IPS DF 6.9 (cell line): ENCODE results near the gene FGGY.

ENCODE experiments used
- DNase-seq: peaks from one replicate; pipeline ENCODE4 v3.0.0-alpha.2; 2013; ENCODE audit warnings: low read depth, low spot score
- H3K27ac ChIP-seq: one replicate; pipeline ENCODE4 v1.5.1; 2013; ENCODE audit warnings: low read length, control low read depth
- H3K27me3 ChIP-seq: 2 replicates; pipeline ENCODE4 v1.6.1; 2013; ENCODE audit warnings: mild to moderate bottlenecking, low read length; ENCODE audit not compliant: control insufficient read depth, insufficient read depth
- H3K36me3 ChIP-seq: 2 replicates; pipeline ENCODE4 v1.6.1; 2013; ENCODE audit warnings: low read length; ENCODE audit not compliant: control insufficient read depth, insufficient read depth
- H3K4me1 ChIP-seq: 2 replicates; pipeline ENCODE4 v1.6.1; 2013; ENCODE audit warnings: low read length; ENCODE audit not compliant: control insufficient read depth, insufficient read depth
- H3K4me3 ChIP-seq: 2 replicates; pipeline ENCODE4 v1.5.1; 2013; ENCODE audit warnings: mild to moderate bottlenecking, low read length
- H3K9me3 ChIP-seq: 2 replicates; pipeline ENCODE4 v1.6.1; 2013; ENCODE audit warnings: low read length, inconsistent platforms; ENCODE audit not compliant: control insufficient read depth, insufficient read depth
- WGBS: extraction: QIAGEN DNeasy Blood & Tissue Kit; methylation state at CpG from one replicate; pipeline ENCODE4 v1.1.7; 2013; ENCODE audit warnings: mixed read lengths, missing lambda C conversion rate; ENCODE audit not compliant: insufficient read length, insufficient coverage; 5-methylcytosine and 5-hydroxymethylcytosine counted together

FGGY gene

DNA sequence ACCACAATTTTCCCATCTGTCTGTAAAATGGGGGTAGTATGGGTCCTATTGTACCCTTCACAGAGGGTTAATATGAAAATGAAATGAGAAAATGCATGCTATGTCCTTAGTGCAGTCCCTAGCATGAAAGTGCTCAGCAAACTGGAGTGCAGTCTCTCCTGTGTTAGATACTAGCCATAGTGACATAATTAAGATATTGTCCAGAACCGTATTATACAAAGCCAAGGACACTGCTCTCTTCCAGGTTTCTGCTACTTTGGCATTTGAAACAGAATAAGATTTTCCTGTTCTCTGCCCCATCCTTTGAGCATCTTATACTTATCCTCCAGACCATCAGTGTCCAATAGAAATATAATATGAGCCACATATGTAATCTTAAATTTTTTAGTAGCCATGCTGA is 213.4 kb downstream of the FGGY start:
- no peak for DNase-seq
- Histone ChIP-seq H3K4me3 (no peak overlapping the region), H3K27me3 (no peaks in the 10 kb centered on the region), H3K9me3 (no peaks in the 10 kb centered on the region), H3K4me1 (peaks cover under 1% of the 10 kb centered on the region; the same call in 1 of the 2 replicates), H3K27ac (no peak overlapping the region), H3K36me3 (no peaks in the 10 kb centered on the region)
- no CpG with 5 or more reads among the region's 1 CpG for WGBS

DNA sequence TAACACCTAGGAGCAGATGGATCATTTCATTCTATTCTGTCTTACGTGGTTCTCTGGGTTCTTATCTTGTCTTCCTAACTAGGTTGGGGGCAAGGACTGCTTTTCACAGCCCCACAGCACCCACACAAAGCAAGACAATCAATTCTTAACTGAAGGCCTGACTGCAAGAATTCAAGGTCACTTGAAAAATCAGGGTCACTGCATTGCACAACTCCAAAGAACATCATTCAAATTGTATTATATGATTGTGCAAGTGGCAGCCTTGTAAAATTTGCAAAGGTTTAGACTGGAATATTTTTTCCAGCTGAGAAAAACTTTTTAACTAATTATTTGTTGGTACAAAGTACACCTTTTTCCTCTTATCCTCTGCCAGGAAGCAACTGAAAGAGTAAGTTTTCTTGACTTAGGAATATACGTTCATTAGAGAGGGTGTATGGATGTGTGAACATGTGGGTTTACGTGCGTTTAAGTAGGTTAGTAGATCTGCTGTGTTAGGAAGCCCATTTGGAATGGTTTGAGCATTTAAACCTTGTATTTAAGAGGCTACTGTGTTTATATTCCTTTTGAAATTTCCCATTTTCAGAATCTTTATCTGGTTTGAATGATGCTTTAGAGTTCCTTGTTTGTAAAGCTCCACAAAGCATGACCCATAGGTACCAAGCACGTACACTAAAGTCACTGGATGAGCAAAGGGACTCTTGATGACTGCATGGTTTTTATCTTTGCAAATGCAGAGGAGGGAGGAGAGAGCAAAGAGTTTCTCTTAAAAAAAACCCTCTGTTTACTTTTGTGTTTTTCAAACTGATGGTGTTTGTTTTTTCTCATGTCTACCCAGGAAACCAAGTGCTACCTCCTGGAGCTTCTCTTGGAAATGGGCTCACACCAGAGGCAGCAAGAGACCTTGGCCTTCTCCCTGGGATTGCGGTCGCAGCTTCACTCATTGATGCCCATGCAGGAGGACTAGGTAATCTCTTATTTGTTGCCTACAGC is 214.9 kb downstream of the FGGY start:
- DNase-seq, result no peak
- Histone ChIP-seq H3K4me1 (no peaks in the 10 kb centered on the region), H3K36me3 (no peaks in the 10 kb centered on the region), H3K27ac (no peak overlapping the region), H3K4me3 (no peak overlapping the region), H3K27me3 (no peaks in the 10 kb centered on the region), H3K9me3 (no peaks in the 10 kb centered on the region)
- WGBS, result 100% methylated on average over 3 of the region's 7 CpGs

DNA sequence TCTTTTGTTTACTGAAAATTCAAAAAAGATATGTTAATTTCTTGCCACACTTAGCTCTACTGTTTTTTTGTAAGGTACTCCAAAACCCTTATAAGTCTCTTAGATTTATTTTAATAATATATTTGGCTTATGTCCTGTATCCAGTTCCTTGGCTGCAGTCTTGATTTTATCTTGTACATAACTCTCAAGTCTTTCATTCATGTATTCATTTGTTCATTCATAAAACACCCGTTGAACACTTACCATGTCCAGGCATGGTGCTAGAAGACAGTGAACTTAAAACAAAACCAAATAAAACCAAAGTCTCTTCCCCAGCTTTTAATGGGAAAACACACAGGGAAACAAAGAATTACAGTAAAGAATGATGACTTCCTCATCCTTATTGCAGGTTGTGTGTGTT is 215.8 kb downstream of the FGGY start:
- no peak overlapping the region for H3K27ac ChIP-seq
- no peaks in the 10 kb centered on the region for H3K36me3 ChIP-seq
- WGBS, result no CpG with 5 or more reads among the region's 1 CpG
- no peak for DNase-seq
- H3K27me3 ChIP-seq, result no peaks in the 10 kb centered on the region
- no peaks in the 10 kb centered on the region for H3K4me1 ChIP-seq
- no peaks in the 10 kb centered on the region for H3K9me3 ChIP-seq
- no peak overlapping the region for H3K4me3 ChIP-seq

DNA sequence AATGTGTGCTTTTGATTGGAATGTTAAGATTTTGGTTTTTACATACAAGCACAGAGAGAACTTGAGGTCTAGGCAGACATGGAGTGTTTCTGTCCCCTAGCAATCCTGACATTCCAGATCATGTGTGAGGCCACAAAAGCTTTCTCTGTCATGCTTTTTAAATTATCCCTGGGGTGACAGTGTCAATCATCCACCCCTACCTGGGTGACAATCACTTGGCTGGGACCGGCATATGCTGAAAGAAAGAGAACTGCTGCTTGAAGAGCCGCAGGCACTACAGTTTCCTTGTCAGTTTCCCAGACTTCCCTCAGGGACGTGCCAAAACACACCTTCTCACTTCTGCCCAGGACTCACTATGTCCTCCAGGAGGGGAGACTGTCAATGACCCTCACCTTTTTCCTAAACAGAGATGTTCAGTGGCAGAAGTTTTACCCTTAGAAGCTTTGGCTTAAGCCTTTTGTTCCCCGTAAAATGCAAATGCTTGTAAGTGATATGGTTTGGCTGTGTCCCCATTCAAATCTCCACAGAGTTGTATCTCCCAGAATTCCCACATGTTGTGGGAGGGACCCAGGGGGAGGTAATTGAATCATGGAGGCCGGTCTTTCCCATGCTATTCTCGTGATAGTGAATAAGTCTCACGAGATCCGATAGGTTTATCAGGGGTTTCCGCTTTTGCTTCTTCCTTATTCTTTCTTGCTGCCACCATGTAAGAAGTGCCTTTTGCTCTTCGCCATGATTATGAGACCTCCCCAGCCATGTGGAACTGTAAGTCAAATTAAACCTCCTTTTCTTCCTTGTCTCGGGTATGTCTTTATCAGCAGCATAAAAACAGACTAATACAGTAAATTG is 217.4 kb downstream of the FGGY start:
- H3K9me3 ChIP-seq, result no peaks in the 10 kb centered on the region
- H3K36me3 ChIP-seq, result no peaks in the 10 kb centered on the region
- H3K27ac ChIP-seq, result no peak overlapping the region
- WGBS, result no CpG with 5 or more reads among the region's 11 CpGs
- H3K27me3 ChIP-seq, result no peaks in the 10 kb centered on the region
- no peaks in the 10 kb centered on the region for H3K4me1 ChIP-seq
- H3K4me3 ChIP-seq, result no peak overlapping the region
- DNase-seq, result no peak

DNA sequence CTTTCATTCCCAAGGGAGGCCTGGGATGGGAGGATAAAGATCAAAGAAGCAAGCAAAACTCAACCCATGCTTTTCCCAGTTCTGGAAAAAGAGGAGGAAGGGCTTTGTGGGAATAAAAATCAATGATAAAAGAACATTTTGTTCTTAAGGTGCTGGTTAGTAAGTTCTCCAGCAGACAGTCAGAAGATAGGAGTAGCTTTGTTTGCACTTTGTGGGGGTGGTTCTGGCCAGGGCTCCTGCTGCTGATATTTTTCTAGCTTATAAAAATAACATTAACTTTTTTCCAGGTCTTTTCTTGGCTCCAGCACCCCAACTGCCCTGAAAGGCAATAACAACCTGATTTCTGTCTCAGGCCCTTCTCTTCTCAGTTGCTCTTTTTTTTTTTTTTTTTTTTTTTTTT is 220.0 kb downstream of the FGGY start:
- no peak for DNase-seq
- Histone ChIP-seq H3K27ac (no peak overlapping the region), H3K36me3 (no peaks in the 10 kb centered on the region), H3K9me3 (no peaks in the 10 kb centered on the region), H3K27me3 (no peaks in the 10 kb centered on the region), H3K4me1 (no peaks in the 10 kb centered on the region), H3K4me3 (no peak overlapping the region)

DNA sequence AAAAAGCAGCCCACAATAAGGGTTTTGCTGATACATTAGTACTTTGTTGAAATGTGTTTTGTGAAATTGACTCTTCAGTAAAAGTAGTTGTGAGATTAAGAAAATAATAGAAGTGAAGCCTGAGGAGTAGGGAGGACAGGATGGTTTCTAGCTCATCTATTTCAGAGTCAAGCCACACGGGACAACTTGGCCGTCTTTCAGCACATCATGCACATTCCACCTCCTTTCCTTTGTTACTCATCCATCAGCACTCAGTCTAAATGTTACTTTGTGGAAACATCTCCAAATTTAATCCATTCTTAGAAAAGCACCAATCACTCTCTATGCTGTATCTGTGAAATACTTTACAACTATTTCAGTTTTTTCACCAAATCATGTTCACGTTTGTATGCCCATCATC is 223.3 kb downstream of the FGGY start:
- Histone ChIP-seq H3K27me3 (no peaks in the 10 kb centered on the region), H3K4me3 (no peak overlapping the region), H3K9me3 (no peaks in the 10 kb centered on the region), H3K4me1 (no peaks in the 10 kb centered on the region), H3K27ac (no peak overlapping the region), H3K36me3 (no peaks in the 10 kb centered on the region; the same call in 1 of the 2 replicates)
- WGBS, result no CpG with 5 or more reads among the region's 3 CpGs
- no peak for DNase-seq

DNA sequence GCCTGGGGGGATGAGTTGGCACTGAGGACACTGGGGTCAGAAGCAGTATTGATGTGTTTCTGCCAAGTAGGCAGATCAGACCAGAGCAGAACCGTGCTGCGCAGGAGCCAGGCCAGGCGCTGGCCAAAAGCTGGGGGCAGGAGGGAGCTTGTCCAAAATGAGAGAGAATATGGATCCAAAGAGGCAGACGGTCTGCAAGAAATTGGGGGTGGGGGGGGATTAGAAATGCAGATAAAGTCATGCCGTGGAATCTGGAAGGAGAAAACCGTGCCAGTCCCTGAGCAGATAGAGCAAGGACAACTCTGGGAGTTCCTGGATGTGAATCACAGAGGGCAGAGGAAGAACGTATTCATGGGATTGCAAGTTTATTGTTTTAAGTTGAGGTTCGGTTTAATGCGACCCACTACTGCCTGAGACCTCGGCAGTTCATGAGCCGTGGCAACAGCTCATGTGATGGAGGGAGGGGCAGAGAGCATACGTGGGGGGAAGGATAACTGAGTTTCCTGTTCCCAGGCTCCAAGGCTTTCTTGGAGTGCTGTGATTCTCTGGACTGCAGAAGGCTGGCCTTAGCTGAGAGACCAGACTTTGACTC is 224.0 kb downstream of the FGGY start:
- no peak overlapping the region for H3K27ac ChIP-seq
- no CpG with 5 or more reads among the region's 12 CpGs for WGBS
- no peaks in the 10 kb centered on the region for H3K9me3 ChIP-seq
- no peak for DNase-seq
- H3K4me1 ChIP-seq, result no peaks in the 10 kb centered on the region
- no peak overlapping the region for H3K4me3 ChIP-seq
- no peaks in the 10 kb centered on the region; the same call in 1 of the 2 replicates for H3K36me3 ChIP-seq
- no peaks in the 10 kb centered on the region for H3K27me3 ChIP-seq

DNA sequence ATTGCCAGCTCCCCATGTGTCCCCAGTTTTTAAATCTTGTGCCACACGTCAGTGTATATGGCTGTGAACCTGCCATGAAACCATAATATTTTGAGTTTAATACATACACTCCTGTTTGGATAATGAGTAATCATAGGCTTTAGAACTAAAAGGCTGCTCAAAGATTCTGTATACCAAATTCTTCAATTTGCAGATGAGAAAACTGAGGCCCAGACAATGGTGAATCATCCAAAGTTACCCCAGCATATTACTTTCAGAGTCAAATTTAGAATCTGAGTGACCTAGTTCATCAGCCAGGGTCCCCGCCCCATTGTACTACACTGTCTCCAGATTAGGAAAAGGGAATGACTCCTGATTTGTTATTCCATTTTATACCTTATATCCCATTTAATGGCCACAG is 224.6 kb downstream of the FGGY start:
- no peaks in the 10 kb centered on the region for H3K4me1 ChIP-seq
- no peaks in the 10 kb centered on the region for H3K9me3 ChIP-seq
- no peak for DNase-seq
- H3K4me3 ChIP-seq, result no peak overlapping the region
- no CpG with 5 or more reads among the region's 2 CpGs for WGBS
- H3K36me3 ChIP-seq, result no peaks in the 10 kb centered on the region; the same call in 1 of the 2 replicates
- no peaks in the 10 kb centered on the region for H3K27me3 ChIP-seq
- no peak overlapping the region for H3K27ac ChIP-seq

DNA sequence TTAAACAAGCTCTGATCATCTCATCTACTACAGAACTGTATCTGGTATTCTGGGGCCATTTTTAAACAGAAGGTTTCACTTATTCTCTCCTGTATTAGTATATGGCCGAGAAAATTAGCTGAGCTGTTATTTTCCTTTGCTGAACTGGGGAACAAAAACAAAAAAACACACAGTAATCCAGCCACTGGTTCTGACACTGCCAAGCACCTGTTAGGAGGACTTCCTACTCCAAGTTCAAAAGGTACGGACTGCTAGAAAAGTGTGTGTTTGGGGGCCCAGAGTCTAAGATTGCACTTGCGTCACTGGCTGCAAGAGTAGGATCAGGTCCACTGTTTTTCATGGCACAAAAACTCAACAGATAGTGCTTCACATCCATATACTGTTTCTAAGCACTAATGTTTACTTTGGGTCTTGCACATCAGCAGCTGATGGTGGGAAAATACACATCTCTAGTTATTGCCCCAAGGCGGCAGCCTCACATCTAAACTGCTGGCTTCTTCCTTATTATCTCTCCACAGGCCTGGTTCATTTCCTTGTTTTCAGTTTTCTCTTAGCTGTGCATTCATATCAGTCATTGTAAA is 226.1 kb downstream of the FGGY start:
- no peak overlapping the region for H3K4me3 ChIP-seq
- no peaks in the 10 kb centered on the region for H3K9me3 ChIP-seq
- no CpG with 5 or more reads among the region's 4 CpGs for WGBS
- H3K27ac ChIP-seq, result no peak overlapping the region
- DNase-seq, result no peak
- H3K4me1 ChIP-seq, result no peaks in the 10 kb centered on the region
- H3K36me3 ChIP-seq, result no peaks in the 10 kb centered on the region; the same call in 1 of the 2 replicates
- no peaks in the 10 kb centered on the region for H3K27me3 ChIP-seq
